22Rv1 (cell line): ENCODE data around the gene CNPY4.

Experiments used
- CTCF ChIP-seq: fragments of 450-650 bp; IDR thresholded peaks from 2 replicates; pipeline ENCODE4 v1.5.1; 2017; ENCODE audit warnings: mild to moderate bottlenecking
- ZFX ChIP-seq: fragments of 450-650 bp; IDR thresholded peaks from 2 replicates; pipeline ENCODE4 v1.6.1; 2017; ENCODE audit warnings: antibody characterized with exemption, borderline replicate concordance

- TF ChIP-seq CTCF (peak; percentile 99), ZFX (no peak)
Observed at GRCh38 chr7:100130608-100131453, 11.4 kb downstream of the CNPY4 start.
